HG03097 (cell line): ENCODE results near the gene ZNF3.
A peak's percentile ranks its signal among the peaks of the same experiment; 100 is the strongest.
"Not testable (repeated sequence)": the region's sequence is repeated elsewhere in the genome, so short reads cannot be mapped to it uniquely, and the experiment has no call there.

Source experiments
- ATAC-seq: cut with Tn5 transposase; IDR thresholded peaks from one replicate; pipeline ENCODE4 v1.9.1; 2021; ENCODE audit not compliant: unreplicated experiment, low FRiP score

ZNF3 gene

GRCh38 chr7:100081535-100082102 lies at the start of gene ZNF3:
TSS of gene ZNF3 (minus strand) at chr7:100081723. CDS start at chr7:100077357, 4,366 bp downstream.
- ATAC-seq: peak; percentile 82

GRCh38 chr7:100130608-100131453 lies 49.3 kb upstream of the ZNF3 start:
- ATAC-seq: no peak

GRCh38 chr7:100130220-100130607 lies 48.7 kb upstream of the ZNF3 start:
- ATAC-seq: not testable (repeated sequence)

- ATAC-seq: no peak
Measured at GRCh38 chr7:100128637-100128963, 47.1 kb upstream of the ZNF3 start.

GRCh38 chr7:100127866-100128636 lies 46.5 kb upstream of the ZNF3 start:
- no peak for ATAC-seq

- ATAC-seq: peak; percentile 42
Measured at GRCh38 chr7:100126931-100127865, 45.7 kb upstream of the ZNF3 start, which contains the start of gene MBLAC1. TSS of gene MBLAC1 (plus strand) at chr7:100126967. CDS start at chr7:100127396, 429 bp downstream.

- peak; percentile 40 for ATAC-seq
Measured at GRCh38 chr7:100126239-100126930, 44.9 kb upstream of the ZNF3 start.

- no peak for ATAC-seq
Measured at GRCh38 chr7:100124301-100125230, 43.0 kb upstream of the ZNF3 start.

GRCh38 chr7:100122568-100122967 lies 41.0 kb upstream of the ZNF3 start:
- ATAC-seq: no peak

GRCh38 chr7:100122067-100122466 lies 40.5 kb upstream of the ZNF3 start:
- ATAC-seq: no peak

GRCh38 chr7:100120733-100121036 lies 39.2 kb upstream of the ZNF3 start:
- ATAC-seq: no peak

GRCh38 chr7:100119970-100120732 lies 38.6 kb upstream of the ZNF3 start:
- ATAC-seq: peak; percentile 38

GRCh38 chr7:100119072-100119969 lies 37.8 kb upstream of the ZNF3 start, which contains the start of the genes CNPY4 and TAF6:
TSS of gene CNPY4 (plus strand) at chr7:100119634. CDS start at chr7:100119745, 111 bp downstream.
TSS of gene TAF6 (minus strand) at chr7:100119358. CDS start at chr7:100114209, 5,149 bp downstream.
- ATAC-seq: peak; percentile 63

- ATAC-seq: no peak
Measured at GRCh38 chr7:100118388-100119071, 37.0 kb upstream of the ZNF3 start.

GRCh38 chr7:100115026-100115425 lies 33.5 kb upstream of the ZNF3 start:
- no peak for ATAC-seq

- no peak for ATAC-seq
Measured at GRCh38 chr7:100111914-100112313, 30.4 kb upstream of the ZNF3 start.
